Stimulated activated CD8-positive, alpha-beta memory T cell treated with anti-CD3 and anti-CD28 coated beads, Interleukin-4, amount 100 ng/mL, for 4 hours (primary cell): ENCODE results near the gene ME2.
"Not testable (repeated sequence)": the region's sequence is repeated elsewhere in the genome, so short reads cannot be mapped to it uniquely, and the experiment has no call there.

Experiments used
- DNase-seq, 2 donors: peaks; one replicate each; pipeline ENCODE4 v3.0.0-alpha.2; 2020; ENCODE audit warnings: low read depth in 2 of 2, low spot score in 1 of 2

Gene ME2

DNA sequence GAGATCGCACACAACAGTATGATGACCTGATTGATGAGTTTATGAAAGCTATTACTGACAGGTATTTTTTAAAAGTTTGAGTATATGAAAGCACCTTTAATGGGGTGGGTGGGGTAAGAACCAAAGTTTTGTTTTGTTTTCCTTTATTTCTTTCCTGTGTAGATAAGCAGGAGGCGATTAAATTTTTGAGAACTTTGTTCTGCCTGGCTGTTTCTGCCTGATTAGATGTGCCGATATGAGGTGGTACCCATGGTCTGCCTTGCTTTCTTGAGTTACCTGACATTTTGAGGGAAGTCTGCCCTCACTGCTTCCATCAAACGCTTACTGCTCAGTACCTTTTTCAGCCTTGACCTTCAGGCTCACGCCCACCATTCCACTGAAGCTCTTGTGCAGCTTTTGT lies 39.2 kb downstream of the ME2 start:
- no peak for DNase-seq

DNA sequence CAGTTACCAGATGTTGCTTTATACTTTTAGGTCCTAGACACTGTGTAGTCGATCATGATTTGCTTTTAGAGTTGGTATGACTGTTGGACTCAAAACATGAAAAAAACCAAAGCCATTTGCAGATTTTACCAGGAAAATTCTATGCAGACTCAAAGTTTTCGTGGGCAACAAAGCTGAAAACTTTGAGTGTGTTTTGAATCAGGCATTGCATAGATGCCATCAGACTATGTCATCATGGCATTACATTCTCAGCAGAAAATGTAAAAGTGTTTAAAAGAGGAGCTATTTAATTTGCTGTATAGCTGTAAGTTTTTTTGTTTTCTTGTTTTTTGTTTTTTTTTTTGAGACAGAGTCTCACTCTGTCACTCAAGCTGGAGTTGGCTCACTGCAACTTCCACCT lies 45.5 kb downstream of the ME2 start:
- DNase-seq: no peak

DNA sequence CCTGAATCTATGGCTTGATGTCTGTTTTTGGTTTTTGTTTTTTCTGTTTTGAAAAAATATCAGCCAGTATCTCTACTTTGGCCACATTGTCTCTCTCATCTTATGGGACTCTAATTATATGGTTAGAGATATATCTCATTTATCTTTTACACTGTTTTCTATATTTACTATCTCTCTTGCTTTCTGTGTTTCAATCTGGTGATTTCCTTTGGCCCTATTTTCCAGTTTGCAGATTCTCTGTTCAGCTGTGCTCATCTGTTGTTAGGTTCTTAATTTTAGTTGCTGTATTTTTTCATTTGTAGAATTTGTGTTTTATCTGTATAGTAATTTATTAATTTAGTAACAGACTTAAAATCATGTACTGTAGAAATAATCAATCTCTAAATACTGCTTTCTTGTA lies 47.6 kb downstream of the ME2 start:
- no peak for DNase-seq

DNA sequence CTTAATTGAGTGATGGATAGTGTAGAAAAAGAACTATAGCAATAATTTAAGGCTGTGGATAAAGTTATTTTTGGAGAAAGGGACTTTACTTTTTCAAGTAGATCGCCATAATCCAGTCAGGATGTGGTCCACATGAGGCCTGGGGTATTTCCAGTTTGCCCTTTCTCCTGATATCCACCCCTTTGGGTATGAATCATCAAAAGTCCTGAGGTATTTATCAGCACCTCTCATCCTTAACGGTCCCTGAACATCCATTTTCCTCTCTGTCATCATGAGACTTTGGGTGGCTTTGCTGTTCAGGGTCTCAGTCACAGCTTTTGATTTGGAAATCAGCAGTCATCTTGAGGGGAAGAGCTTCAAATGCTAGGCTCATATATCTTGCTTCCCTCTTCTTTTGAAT lies 49.6 kb downstream of the ME2 start:
- no peak for DNase-seq

DNA sequence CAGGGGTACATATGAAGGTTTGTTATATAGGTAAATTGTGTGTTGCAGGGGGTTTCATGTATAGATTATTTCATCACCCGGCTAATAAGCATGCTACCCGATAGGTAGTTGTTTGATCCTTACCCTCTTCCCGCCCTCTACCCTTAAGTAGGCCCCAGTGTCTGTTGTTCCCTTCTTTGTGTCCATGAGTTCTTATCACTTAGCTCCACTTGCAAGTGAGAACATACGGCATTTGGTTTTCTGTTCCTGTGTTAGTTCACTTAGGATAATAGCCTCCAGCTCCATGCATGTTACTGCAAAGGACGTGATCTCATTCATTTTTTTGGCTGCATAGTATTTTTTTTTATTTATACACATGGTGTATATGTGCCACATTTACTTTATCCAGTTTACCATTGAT lies 54.8 kb downstream of the ME2 start:
- no peak for DNase-seq

DNA sequence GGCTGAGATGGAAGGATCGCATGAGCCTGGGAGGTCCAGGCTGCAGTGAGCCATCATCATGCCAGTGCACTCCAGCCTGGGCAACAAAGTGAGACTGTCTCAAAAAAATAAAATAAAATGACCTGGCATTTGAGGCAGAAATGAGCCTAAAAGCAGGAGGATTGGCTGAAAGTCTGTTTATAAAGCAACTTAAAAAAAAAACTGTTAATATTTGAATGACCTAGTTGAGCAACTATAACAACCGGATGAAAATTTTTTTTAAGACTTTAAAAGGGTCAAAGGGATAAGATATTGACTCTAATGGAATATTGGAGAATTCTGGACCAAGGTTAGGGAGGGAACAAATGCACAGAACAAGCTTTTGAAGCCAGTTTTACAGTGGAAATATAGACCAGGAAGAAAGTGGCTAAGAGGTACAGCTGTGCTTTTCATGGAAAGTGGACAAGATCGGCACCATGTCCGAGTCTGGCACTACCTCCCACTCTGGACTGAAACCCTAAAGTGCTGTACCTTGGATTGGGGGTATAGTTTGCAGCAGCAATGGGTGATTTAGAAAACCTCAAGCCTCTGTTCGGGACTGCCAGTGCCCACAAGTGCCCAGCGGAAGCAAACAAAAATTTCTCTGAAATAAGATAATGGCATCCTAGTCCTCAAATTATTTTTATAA lies 55.8 kb downstream of the ME2 start:
- no peak for DNase-seq

DNA sequence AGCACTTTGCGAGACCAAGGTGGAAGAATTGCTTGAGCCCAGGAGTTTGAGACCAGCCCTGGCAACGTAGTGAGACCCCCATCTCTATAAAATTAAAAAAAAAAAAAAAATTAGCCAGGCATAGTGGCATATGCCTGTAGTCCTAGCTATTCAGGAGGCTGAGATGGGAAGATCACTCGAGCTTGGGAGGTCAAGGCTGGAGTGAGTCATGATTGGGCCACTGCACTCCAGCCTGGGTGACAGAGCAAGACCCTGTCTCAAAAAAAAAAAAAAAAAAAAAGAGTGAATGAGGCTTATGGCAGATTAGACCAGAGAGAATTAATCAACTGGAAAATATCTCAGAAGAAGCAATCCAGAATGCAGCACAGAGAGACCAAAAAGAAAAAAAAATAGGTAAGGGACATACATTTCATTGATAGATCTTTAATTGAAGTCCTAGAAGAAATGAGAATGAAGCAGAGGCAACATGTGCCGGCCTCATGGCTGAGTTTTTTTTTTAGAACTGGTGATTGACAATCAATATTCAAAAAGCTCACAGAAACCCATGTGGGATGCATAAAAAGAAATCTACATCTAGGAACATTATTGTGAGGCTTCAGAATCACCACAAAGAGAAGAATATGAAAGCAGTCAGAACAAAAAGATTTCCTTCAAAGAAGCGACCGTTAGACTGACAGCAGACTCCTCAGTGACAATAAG lies 56.7 kb downstream of the ME2 start:
- no peak for DNase-seq

DNA sequence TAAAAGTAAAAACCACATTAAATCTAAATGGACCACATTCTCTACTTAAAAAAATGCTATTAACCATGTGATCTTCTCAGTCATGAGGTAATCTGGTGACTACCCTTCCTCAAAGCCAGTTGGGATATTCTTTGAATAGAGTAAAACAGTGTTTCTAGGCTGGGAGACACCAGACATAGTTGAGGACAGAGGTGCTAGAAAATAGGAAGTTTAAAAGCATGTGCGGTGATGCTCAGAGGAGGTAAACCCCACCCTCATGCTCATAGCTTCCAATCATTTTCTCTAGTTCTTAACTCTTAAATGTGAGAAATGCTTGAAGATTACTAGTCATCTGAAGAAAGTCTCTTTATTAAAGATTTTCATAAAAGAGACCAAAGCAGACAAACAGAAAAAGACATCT lies 58.3 kb downstream of the ME2 start:
- no peak for DNase-seq

DNA sequence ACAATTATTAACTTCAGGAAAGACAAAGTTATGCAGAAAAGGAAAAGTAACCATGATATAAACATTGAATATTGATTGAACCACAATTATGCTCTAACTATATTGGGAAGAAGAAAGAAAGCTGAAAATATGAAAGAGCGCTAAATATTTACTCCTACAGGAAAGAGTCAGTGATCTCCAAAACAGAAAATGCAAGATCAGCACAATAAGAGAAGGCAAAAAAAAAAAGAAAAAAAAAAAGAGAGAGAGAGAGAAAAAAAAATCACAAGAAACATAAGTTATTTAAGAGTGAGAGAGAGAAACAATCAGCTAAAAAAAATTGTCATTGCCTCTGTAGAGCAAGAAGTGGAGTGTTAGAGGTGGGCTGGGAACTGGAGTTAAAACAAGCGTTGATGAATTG lies 60.0 kb downstream of the ME2 start:
- DNase-seq: no peak

DNA sequence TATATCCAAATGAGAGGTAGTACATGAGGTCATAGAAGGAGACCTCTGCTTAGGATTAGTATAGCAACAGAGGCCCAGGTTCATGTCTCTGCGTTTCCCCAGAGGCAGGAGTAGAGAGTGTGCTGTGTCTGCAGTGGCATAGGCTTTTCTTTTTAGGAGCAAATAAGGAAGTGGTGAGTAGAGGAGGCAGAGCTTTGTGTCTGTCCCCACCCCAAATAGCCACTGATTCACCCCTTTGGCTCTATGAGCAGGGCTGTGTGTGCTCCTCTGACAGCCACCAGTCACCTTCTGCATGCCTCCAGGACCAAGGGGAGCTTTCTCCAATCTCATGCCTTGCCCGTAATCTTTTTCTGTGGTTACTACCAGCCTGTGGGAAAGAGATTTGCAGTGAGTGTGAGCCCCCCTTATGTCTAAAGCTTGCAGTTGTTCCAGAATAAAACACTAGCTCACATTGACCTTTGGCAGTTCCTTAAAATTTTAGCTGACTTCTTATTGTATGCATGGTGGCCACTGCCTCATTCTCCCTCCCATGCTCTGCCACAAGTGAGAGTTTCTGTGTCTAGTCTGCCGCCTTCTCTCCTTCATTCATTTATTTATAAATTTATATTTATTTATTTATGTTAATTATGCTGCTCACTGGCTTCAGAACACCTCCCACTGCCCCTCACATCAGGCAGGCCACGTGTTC lies 65.5 kb downstream of the ME2 start:
- no peak for DNase-seq

DNA sequence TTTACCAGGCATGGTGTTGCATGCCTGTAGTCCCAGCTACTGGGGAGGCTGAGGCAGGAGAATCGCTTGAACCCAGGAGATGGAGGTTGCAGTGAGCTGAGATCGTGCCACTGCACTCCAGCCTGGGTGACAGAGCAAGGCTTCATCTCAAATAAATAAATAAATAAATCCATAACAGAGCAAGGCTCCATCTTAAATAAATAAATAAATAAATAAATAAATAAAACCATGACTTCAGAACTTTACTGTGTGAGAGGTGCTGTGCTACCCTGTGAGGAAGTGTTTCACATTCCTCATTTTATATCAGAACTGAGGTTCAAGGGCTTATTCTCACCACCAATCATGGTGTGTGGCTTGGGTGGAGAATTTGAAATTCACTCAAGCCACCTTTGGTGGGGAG lies 67.0 kb downstream of the ME2 start:
- DNase-seq: not testable (repeated sequence)

DNA sequence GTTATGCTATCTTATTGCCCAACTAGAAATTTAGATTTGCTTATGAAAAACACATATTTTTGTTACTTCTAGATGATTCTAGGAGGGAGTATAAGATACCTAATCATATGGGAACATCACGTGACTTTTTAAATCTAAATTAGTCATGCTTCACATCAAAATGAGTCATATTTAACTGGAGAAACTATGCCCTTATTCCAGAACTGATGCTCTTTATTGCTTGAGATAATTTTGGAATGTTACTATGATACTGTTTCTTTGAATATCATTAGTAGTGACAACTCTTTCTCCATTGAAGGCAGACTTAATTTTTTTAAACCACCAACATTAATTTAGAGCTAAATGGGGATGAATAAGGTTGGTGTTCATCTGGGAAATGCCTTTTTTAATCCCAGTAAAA lies 69.0 kb downstream of the ME2 start:
- DNase-seq: no peak

DNA sequence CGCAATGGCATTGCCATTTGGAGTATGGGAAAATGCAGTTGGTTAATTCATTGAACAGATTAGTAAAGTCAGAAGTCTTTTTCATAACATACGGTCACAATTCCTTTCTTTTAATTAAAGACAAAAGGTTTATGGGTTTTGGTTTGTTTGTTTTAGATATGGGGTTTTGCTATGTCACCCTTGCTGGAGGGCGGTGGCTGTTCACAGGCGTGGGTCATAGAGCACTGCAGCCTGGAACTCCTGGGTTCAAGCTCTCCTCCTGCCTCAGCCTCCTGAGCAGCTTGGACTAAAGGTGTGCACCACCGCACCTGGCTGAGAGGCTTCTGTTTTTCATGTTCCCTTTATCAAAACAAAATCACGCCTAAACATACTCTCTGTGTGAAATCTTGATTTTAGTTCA lies 70.3 kb downstream of the ME2 start:
- DNase-seq: no peak

DNA sequence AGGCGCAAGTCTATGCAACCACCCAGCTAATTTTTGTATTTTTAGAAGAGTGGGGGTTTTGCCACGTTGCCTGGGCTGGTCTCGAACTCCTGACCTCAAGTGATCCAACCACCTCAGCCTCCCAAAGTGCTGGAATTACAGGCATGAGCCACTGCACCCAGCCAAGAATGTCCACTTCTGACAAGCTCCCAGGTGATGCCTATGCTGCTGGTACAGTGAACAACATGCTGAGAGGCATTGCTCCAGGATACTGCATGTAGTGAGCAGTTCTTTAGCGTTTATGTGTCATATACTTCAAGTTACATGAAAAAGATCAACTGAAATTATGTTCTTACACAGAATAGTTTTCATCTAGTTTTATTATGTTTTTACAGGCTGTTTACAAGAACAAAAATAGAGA lies 71.7 kb downstream of the ME2 start:
- DNase-seq: no peak

DNA sequence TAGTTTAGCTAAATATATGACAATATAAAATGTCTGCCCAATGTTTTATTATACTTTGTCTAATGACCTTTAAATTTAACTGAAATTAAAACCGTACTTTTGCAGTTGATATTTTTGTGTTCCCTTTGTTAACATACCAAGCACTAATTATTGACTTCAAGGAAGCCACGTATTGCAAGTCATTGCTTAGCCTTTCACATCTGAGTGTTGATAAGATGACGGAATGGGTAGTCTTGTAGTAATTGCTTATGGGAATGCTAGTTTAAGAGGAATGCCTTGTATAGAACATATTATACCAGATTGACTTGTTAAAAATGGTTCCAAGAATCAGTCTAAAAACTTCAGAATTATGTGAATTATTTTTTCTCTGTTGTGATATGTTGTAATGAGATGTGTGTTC lies 74.9 kb downstream of the ME2 start:
- no peak for DNase-seq

DNA sequence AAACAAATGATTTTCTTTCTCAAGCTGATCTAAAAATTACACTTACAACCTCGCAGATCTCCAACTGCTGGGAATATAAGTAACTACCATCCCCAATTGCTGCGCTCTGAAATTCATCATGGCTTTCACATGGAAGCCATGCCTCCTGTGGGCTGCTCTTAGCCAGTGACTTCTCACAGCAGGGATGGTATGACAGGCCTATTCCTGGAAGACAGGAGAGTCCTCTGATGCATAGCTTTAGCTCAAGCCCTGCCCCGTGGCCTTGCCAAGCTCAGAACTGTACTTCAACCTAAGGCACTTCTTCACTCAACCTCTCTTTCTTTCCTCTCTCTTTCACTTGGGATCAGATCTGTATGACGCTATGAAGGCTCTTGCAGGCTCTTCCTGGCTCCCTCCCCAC lies 76.3 kb downstream of the ME2 start:
- no peak for DNase-seq

DNA sequence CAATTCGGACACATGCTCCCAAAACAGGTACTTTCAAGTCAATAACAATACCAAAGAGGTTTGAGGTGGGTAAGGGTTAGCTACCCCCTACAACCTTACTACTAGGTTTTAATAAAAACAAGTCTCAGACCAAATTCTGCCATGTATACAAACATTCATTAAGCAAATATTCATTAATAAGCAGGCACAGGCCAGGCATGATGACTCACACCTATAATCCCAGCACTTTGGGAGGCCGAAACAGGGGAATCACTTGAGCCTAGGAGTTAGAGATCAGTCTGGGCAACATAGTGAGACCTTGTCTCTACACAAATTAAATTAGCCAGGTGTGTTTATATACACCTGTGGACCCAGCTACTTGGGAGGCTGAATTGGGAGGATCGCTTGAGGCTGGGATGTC lies 77.2 kb downstream of the ME2 start:
- no peak for DNase-seq

DNA sequence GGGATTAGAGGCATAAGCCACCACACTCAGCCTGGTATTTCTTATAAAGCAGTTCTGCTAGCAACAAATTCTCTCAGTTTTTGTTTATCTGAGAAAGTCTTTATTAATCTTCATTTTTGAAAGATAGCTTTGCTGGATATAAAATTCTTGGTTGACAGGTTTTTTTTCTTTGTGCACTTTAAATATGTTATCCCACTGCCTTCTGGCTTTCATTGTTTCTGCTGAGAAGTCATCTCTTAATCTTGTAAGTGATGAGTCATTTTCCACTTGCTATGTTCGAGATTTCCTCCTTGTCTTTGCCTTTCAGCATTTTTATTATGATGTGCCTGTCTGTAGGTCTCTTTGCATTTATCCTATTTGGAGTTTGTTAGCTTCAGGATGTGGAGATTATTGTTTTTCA lies 83.1 kb downstream of the ME2 start:
- DNase-seq: no peak

DNA sequence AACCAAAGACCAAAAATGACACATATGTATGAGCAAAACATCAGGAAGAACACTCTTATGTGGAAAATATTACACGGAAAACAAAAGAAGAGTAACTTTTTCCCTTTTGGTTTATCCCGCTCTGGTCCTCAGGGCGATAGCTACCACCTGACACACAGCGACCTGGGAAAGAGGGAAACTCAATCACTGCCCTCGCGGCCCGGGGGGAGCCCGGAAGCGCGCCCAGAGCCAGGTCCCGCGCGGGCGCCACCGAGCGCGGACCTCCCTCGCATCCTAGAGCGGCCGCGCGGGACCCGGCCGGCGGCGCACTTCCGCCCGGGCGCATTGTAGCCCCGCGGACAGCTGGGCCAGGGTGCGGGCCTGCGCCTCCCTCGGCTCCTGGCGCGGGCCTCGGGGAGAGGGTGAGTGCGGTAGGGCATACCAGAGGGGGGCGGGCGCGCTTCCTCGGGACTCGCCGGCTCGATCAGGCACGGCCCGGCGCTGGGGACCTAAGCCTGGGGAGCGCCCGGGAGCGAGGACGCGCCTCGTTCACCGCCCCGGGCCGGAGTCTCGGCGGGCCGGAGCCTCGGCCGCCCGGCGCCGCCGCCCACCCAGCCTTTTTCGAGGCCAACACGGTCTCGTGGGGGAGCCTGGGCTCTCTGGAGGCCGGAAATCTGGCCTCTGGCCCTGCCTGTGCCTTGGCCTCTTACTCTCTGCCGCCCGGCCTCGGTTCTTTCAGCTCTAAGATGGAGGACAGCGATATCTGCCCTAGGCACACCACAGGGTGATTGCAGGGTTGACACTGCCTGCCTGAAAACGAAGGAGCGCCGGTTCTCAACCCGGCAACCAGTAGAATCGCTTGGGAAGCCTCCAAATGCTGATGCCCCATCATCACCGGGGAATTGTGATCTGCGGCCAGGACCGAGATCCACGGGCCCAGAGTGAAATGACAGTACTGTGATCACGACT lies 89.1 kb downstream of the ME2 start, which contains the start of gene ELAC1:
Gene ELAC1, plus strand, starts transcription at position 327 of the 948 bp plus-strand sequence. CDS start 6,365 bp downstream, outside the sequence.
- peak; percentile 20 to 34 for DNase-seq

DNA sequence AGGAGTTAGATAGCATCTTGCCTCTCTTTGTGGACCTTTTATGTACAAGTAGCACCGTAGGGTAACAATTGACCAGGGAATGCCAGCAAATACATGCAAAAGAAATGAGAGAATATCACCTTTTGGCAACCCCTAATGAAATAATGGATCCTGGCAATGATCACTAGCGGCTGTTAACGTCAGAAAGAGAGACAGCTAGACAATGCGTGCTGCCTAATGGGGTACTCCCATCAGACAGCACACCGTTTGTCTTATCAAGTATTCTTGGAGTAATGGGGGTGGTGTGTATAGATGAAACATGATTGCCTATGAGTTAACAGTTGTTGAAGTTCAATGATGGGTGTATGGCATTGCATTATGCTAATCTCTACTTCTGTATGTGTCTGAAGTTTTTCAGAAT lies 90.5 kb downstream of the ME2 start:
- DNase-seq: no peak

DNA sequence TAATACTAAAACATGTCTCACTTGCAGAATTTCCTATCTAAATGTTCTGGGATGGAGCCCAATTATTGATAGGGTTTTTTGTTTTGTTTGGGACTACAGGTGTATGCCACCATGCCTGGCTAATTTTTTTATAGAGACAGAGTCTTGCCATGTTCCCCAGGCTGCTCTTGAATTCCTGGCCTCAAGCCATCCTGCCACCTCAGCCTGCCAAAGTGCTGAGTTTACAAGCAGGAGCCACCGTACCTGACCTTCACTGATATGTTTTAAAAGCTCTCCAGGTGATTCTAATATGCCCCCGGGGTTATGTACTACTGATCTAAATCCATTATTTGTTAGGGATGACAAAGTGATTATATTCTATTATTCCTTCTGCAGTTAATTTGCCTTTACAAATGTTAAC lies 91.1 kb downstream of the ME2 start:
- DNase-seq: no peak
